Mesendoderm (in vitro differentiated cells): Measurements from ENCODE around the gene TMEM190. TPM values are rescaled to one million over a fixed set of nuclear protein-coding genes. Genes with fewer than 3 reads are reported as not detected.
"Not testable (repeated sequence)": the region's sequence is repeated elsewhere in the genome, so short reads cannot be mapped to it uniquely, and the experiment has no call there.

Experiments used
- DNase-seq: peaks from one replicate; pipeline ENCODE4 v3.0.0; 2013
- H2AK5ac ChIP-seq: 2 replicates; pipeline ENCODE4 v1.6.1; 2013; ENCODE audit warnings: low read length, inconsistent platforms
- H2BK120ac ChIP-seq: 2 replicates; pipeline ENCODE4 v1.6.1; 2013; ENCODE audit warnings: low read depth, mild to moderate bottlenecking, low read length, moderate library complexity, mixed read lengths
- H2BK15ac ChIP-seq: replicated peaks from 2 replicates; pipeline ENCODE4 v1.6.1; 2013; ENCODE audit warnings: low read depth, mild to moderate bottlenecking, moderate library complexity
- H2BK5ac ChIP-seq: 2 replicates; pipeline ENCODE4 v1.6.1; 2013; ENCODE audit warnings: low read length, inconsistent platforms
- H3K18ac ChIP-seq: 2 replicates; pipeline ENCODE4 v1.6.1; 2013; ENCODE audit warnings: mild to moderate bottlenecking, low read length, mixed read lengths
- H3K23ac ChIP-seq: one replicate; pipeline ENCODE4 v1.6.1; 2013; ENCODE audit warnings: low read length
- H3K27ac ChIP-seq: 2 replicates; pipeline ENCODE4 v1.5.1; 2013; ENCODE audit warnings: low read depth, mild to moderate bottlenecking, inconsistent platforms, low read length, moderate library complexity
- H3K27me3 ChIP-seq: 2 replicates; pipeline ENCODE4 v1.6.1; 2013; ENCODE audit warnings: low read length, control low read depth, mild to moderate bottlenecking, inconsistent platforms; ENCODE audit not compliant: insufficient read depth, poor library complexity
- H3K36me3 ChIP-seq: 2 replicates; pipeline ENCODE4 v1.6.1; 2013; ENCODE audit warnings: low read length, inconsistent platforms; ENCODE audit not compliant: control insufficient read depth, insufficient read depth
- H3K4ac ChIP-seq: one replicate; pipeline ENCODE4 v1.6.1; 2013; ENCODE audit warnings: low read depth, mild to moderate bottlenecking, low read length, moderate library complexity
- H3K4me1 ChIP-seq: 2 replicates; pipeline ENCODE4 v1.6.1; 2013; ENCODE audit warnings: low read depth, low read length, inconsistent platforms; ENCODE audit not compliant: control insufficient read depth
- H3K4me2 ChIP-seq: 2 replicates; pipeline ENCODE4 v1.6.1; 2013; ENCODE audit warnings: low read length
- H3K4me3 ChIP-seq: 2 replicates; pipeline ENCODE4 v1.5.1; 2013; ENCODE audit warnings: mild to moderate bottlenecking, low read length
- H3K56ac ChIP-seq: one replicate; pipeline ENCODE4 v1.6.1; 2013; ENCODE audit warnings: low read length
- H3K79me1 ChIP-seq: 2 replicates; pipeline ENCODE4 v1.6.1; 2013; ENCODE audit warnings: low read length, inconsistent platforms
- H3K79me2 ChIP-seq: 2 replicates; pipeline ENCODE4 v1.6.1; 2013; ENCODE audit warnings: mild to moderate bottlenecking, low read length; ENCODE audit not compliant: control insufficient read depth, insufficient read depth
- H3K9ac ChIP-seq: 2 replicates; pipeline ENCODE4 v1.6.1; 2013; ENCODE audit warnings: low read length, inconsistent platforms
- H4K5ac ChIP-seq: one replicate; pipeline ENCODE4 v1.6.1; 2013; ENCODE audit warnings: low read length
- H4K8ac ChIP-seq: one replicate; pipeline ENCODE4 v1.6.1; 2013; ENCODE audit warnings: low read depth, mild to moderate bottlenecking, control low read depth, low read length, moderate library complexity
- WGBS: extraction: QIAGEN DNeasy Blood & Tissue Kit; methylation state at CpG from one replicate; pipeline ENCODE4 v1.1.7; 2013; ENCODE audit warnings: low lambda C conversion rate, missing lambda C conversion rate; ENCODE audit not compliant: insufficient coverage; ENCODE audit errors: extremely low coverage; 5-methylcytosine and 5-hydroxymethylcytosine counted together
- polyA plus RNA-seq, 2 experiments: library from polyadenylated mRNA; stranded (reverse); fragments of 200-250 nt; gene quantifications; one replicate each; pipeline ENCODE4 v1.2.3, GENCODE V29; 2013

TMEM190 gene
- not detected for polyA plus RNA-seq (2013, experiment 1 of 2)
- polyA plus RNA-seq (2013, experiment 2 of 2): 0.08 TPM

GRCh38 chr19:55376241-55376933 is at the start of gene TMEM190:
Gene TMEM190, plus strand, starts transcription at chr19:55376826. Its CDS starts 28 bp downstream, at chr19:55376854.
- H3K4me3 ChIP-seq: no peak within 1 kb of the TSS
- peaks cover 5% of the 10 kb centered on the region for H3K4me1 ChIP-seq
- H4K5ac ChIP-seq: no peak within 1 kb of the TSS
- H3K27me3 ChIP-seq: no peaks in the 10 kb centered on the region
- peak within 1 kb of the TSS; percentile 38 for H3K9ac ChIP-seq
- no peak within 1 kb of the TSS for H3K27ac ChIP-seq
- H3K79me1 ChIP-seq: no peaks in the 10 kb centered on the region
- H2AK5ac ChIP-seq: no peak within 1 kb of the TSS
- H3K36me3 ChIP-seq: no peaks in the 10 kb centered on the region
- H3K4ac ChIP-seq: no peak within 1 kb of the TSS
- no peak within 1 kb of the TSS for H3K23ac ChIP-seq
- no peaks in the 10 kb centered on the region for H3K79me2 ChIP-seq
- H3K18ac ChIP-seq: peak within 1 kb of the TSS; percentile 12
- DNase-seq: peak; percentile 86
- no peak within 1 kb of the TSS for H2BK15ac ChIP-seq
- no CpG with 5 or more reads among the region's 21 CpGs for WGBS
- peak within 1 kb of the TSS; percentile 30 for H3K56ac ChIP-seq
- no peak within 1 kb of the TSS for H3K4me2 ChIP-seq
- H2BK120ac ChIP-seq: no peak within 1 kb of the TSS
- no peak within 1 kb of the TSS for H4K8ac ChIP-seq
- H2BK5ac ChIP-seq: no peak within 1 kb of the TSS

DNA sequence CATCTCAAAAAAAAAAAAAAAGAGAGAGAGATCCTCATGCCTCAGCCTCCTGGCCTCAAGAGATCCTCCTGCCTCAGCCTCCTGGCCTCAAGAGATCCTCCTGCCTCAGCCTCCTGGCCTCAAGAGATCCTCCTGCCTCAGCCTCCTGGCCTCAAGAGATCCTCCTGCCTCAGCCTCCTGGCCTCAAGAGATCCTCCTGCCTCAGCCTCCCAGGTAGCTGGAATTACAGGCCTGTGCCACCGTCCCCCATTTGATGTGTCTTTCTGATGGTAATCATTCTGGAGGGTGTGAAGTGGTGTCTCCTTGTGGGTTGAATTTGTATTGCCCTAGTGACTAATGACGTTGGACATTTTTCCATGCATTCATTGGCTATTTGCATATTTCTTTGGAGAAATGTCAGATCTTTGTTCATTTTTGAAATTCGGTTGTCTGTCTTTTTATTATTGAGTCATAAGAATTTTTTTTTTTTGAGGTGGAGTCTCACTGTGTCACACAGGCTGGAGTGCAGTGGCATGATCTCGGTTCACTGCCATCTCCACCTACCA is 47.8 kb upstream of the TMEM190 start:
- H3K9ac ChIP-seq, H3K36me3 ChIP-seq, H3K27me3 ChIP-seq, H3K4ac ChIP-seq, H3K4me3 ChIP-seq, H3K27ac ChIP-seq, H3K79me2 ChIP-seq, H4K5ac ChIP-seq, H3K4me1 ChIP-seq, H3K4me2 ChIP-seq, H2BK120ac ChIP-seq, H3K56ac ChIP-seq, H3K18ac ChIP-seq, H3K79me1 ChIP-seq, H2BK5ac ChIP-seq, H4K8ac ChIP-seq, H2BK15ac ChIP-seq, H2AK5ac ChIP-seq, DNase-seq, H3K23ac ChIP-seq: not testable (repeated sequence)
- 100% methylated on average over 1 of the region's 4 CpGs for WGBS

GRCh38 chr19:55329791-55330190 is 46.8 kb upstream of the TMEM190 start:
- no CpG with 5 or more reads among the region's 6 CpGs for WGBS
- not testable (repeated sequence) for DNase-seq, H3K18ac ChIP-seq, H3K36me3 ChIP-seq, H4K8ac ChIP-seq, H4K5ac ChIP-seq, H2BK15ac ChIP-seq, H2AK5ac ChIP-seq, H3K79me2 ChIP-seq, H3K9ac ChIP-seq, H2BK5ac ChIP-seq, H3K56ac ChIP-seq, H2BK120ac ChIP-seq, H3K4me3 ChIP-seq, H3K4me1 ChIP-seq, H3K27me3 ChIP-seq, H3K79me1 ChIP-seq, H3K27ac ChIP-seq, H3K23ac ChIP-seq, H3K4ac ChIP-seq, H3K4me2 ChIP-seq

DNA sequence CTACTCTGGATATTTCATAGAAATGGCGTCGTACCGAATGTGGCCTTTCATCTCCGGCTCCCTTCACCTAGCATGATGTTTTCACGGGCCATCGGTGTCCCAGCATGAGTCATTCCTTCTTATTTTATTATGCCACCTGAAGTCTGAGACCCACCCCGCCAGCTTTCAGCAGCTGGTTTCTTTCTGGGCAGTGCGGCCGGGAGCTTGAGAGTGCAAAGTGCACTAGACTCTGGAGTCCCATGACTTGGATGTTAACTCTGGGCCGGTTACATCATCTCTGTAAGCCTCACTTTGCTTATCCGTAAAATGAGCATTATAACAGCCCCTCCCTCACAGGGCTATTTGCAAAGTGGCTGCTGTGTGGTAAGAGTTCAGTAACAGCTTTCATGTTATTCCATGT is 42.8 kb upstream of the TMEM190 start:
- no peak overlapping the region for H3K27ac ChIP-seq
- no peak overlapping the region for H4K8ac ChIP-seq
- WGBS: no CpG with 5 or more reads among the region's 11 CpGs
- H2AK5ac ChIP-seq: no peak overlapping the region
- H3K4ac ChIP-seq: no peak overlapping the region
- H2BK120ac ChIP-seq: no peak overlapping the region
- H2BK15ac ChIP-seq: no peak overlapping the region
- H3K4me3 ChIP-seq: no peak overlapping the region
- H3K9ac ChIP-seq: no peak overlapping the region
- H4K5ac ChIP-seq: no peak overlapping the region
- H3K56ac ChIP-seq: no peak overlapping the region
- no peaks in the 10 kb centered on the region for H3K79me1 ChIP-seq
- H3K23ac ChIP-seq: no peak overlapping the region
- H3K36me3 ChIP-seq: no peaks in the 10 kb centered on the region
- H3K4me2 ChIP-seq: no peak overlapping the region
- H3K4me1 ChIP-seq: no peaks in the 10 kb centered on the region
- no peaks in the 10 kb centered on the region for H3K79me2 ChIP-seq
- H3K18ac ChIP-seq: no peak overlapping the region
- H2BK5ac ChIP-seq: no peak overlapping the region
- no peak for DNase-seq
- H3K27me3 ChIP-seq: no peaks in the 10 kb centered on the region

DNA sequence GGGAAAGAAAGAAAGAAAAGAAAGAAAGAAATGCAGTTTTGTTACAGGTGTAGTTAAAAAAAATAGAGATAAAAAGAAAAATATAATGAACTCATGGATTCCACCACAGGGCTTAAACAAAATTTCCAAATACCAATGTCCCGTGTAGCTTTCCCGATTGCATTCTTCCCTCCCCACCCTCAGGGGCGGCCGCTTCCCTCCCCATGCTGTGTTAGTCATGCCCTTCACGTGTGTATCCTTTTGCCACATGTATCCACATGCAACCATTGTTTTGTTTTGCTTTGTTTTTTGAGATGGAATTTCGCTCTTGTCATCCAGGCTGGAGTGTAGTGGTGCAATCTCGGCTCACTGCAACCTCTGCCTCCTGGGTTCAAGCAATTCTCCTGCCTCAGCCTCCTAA is 40.5 kb upstream of the TMEM190 start:
- no peak overlapping the region for H3K9ac ChIP-seq
- H2BK15ac ChIP-seq: no peak overlapping the region
- no peak for DNase-seq
- no peak overlapping the region for H3K18ac ChIP-seq
- H3K56ac ChIP-seq: no peak overlapping the region
- H3K23ac ChIP-seq: no peak overlapping the region
- no peaks in the 10 kb centered on the region for H3K27me3 ChIP-seq
- H2AK5ac ChIP-seq: no peak overlapping the region
- H3K79me2 ChIP-seq: no peaks in the 10 kb centered on the region
- H2BK120ac ChIP-seq: no peak overlapping the region
- no peaks in the 10 kb centered on the region for H3K36me3 ChIP-seq
- H3K79me1 ChIP-seq: peaks cover 2% of the 10 kb centered on the region
- no peak overlapping the region for H4K8ac ChIP-seq
- WGBS: no CpG with 5 or more reads among the region's 7 CpGs
- H3K27ac ChIP-seq: no peak overlapping the region
- no peak overlapping the region for H2BK5ac ChIP-seq
- no peak overlapping the region for H3K4me3 ChIP-seq
- no peaks in the 10 kb centered on the region for H3K4me1 ChIP-seq
- no peak overlapping the region for H3K4me2 ChIP-seq
- no peak overlapping the region for H4K5ac ChIP-seq
- no peak overlapping the region for H3K4ac ChIP-seq
